NCI-H187 treated with DMSO at 0.1 percent for 48 hours (cell line): ENCODE data around the gene PLPP2.
"Not testable (repeated sequence)": the region's sequence is repeated elsewhere in the genome, so short reads cannot be mapped to it uniquely, and the experiment has no call there.

Experiments used
- DNase-seq: peaks from one replicate; lab custom pipeline; 2025; lab: John Stamatoyannopoulos, UW

Gene PLPP2

GRCh38 chr19:270766-271318, 20.4 kb downstream of the PLPP2 start:
- DNase-seq = not testable (repeated sequence)

- no peak for DNase-seq
Measured at GRCh38 chr19:269241-269640, 22.0 kb downstream of the PLPP2 start.

GRCh38 chr19:262125-262524, 29.1 kb downstream of the PLPP2 start:
- DNase-seq = no peak

GRCh38 chr19:256804-257203, 34.4 kb downstream of the PLPP2 start:
- not testable (repeated sequence) for DNase-seq

GRCh38 chr19:252421-253186, 38.6 kb downstream of the PLPP2 start:
- not testable (repeated sequence) for DNase-seq

GRCh38 chr19:246551-246950, 44.7 kb downstream of the PLPP2 start:
- DNase-seq = no peak

- DNase-seq = not testable (repeated sequence)
Measured at GRCh38 chr19:245900-246299, 45.3 kb downstream of the PLPP2 start.

- no peak for DNase-seq
Measured at GRCh38 chr19:245457-245856, 45.7 kb downstream of the PLPP2 start.
